ENCODE data around the gene BCAT1. TPM values are rescaled to one million over a fixed set of nuclear protein-coding genes. Genes with fewer than 3 reads are reported as not detected.

The BCAT1 gene
- total RNA-seq, 4 donors from 2014 or later: 11.4 to 39.3 (median 18.0) TPM

GRCh38 chr12:24822121-24822899 lies 126.6 kb downstream of the BCAT1 start:
- 45 to 54% methylated on average over 5 of the region's 5 CpGs for WGBS, 2 donors (ENCODE audit: low coverage in 1 of 2)
- ATAC-seq: peak; percentile 51
- no peak for TF ChIP-seq POLR2A (IDR thresholded peaks at IDR 0.05)
- no peak for TF ChIP-seq POLR2AphosphoS5 (IDR thresholded peaks at IDR 0.05)
- TF ChIP-seq EP300 (IDR thresholded peaks at IDR 0.05): no peak
- no peak for TF ChIP-seq CTCF (IDR thresholded peaks at IDR 0.05)
- Histone ChIP-seq H3K27me3 (no peaks in the 10 kb centered on the region), H3K27ac (no peak overlapping the region), H3K4me3 (no peak overlapping the region), H3K36me3 (no peaks in the 10 kb centered on the region), H3K4me1 (peaks cover 0 to 12% (median 0%) of the 10 kb centered on the region in 3 donors), H3K9me3 (no peaks in the 10 kb centered on the region)

- WGBS, 2 donors (ENCODE audit: low coverage in 1 of 2): 55 to 77% methylated on average over 3 of the region's 3 CpGs
- Histone ChIP-seq H3K9me3 (no peaks in the 10 kb centered on the region), H3K27me3 (no peaks in the 10 kb centered on the region), H3K4me1 (peaks cover 0 to 12% (median 0%) of the 10 kb centered on the region in 3 donors), H3K27ac (no peak overlapping the region), H3K4me3 (no peak overlapping the region), H3K36me3 (no peaks in the 10 kb centered on the region)
- ATAC-seq: no peak
- TF ChIP-seq POLR2AphosphoS5 (IDR thresholded peaks at IDR 0.05) (no peak), CTCF (IDR thresholded peaks at IDR 0.05) (no peak), EP300 (IDR thresholded peaks at IDR 0.05) (no peak), POLR2A (IDR thresholded peaks at IDR 0.05) (no peak)
Measured at GRCh38 chr12:24821691-24822090, 127.2 kb downstream of the BCAT1 start.

GRCh38 chr12:24820872-24821271 lies 128.0 kb downstream of the BCAT1 start:
- Histone ChIP-seq H3K36me3 (no peaks in the 10 kb centered on the region), H3K4me3 (no peak overlapping the region), H3K9me3 (no peaks in the 10 kb centered on the region), H3K27me3 (no peaks in the 10 kb centered on the region), H3K4me1 (peaks cover 0 to 12% (median 0%) of the 10 kb centered on the region in 3 donors), H3K27ac (no peak overlapping the region)
- WGBS, 2 donors (ENCODE audit: low coverage in 1 of 2): 46 to 62% methylated on average over 4 to 5 of the region's 5 CpGs
- ATAC-seq: peak; percentile 58
- TF ChIP-seq POLR2AphosphoS5 (IDR thresholded peaks at IDR 0.05) (no peak), EP300 (IDR thresholded peaks at IDR 0.05) (no peak), CTCF (IDR thresholded peaks at IDR 0.05) (no peak), POLR2A (IDR thresholded peaks at IDR 0.05) (no peak)

GRCh38 chr12:24818351-24818750 lies 130.6 kb downstream of the BCAT1 start:
- Histone ChIP-seq H3K36me3 (no peaks in the 10 kb centered on the region), H3K4me3 (no peak overlapping the region), H3K27ac (no peak overlapping the region), H3K4me1 (peaks cover 0 to 12% (median 0%) of the 10 kb centered on the region in 3 donors), H3K9me3 (no peaks in the 10 kb centered on the region), H3K27me3 (no peaks in the 10 kb centered on the region)
- TF ChIP-seq POLR2A (IDR thresholded peaks at IDR 0.05) (no peak), POLR2AphosphoS5 (IDR thresholded peaks at IDR 0.05) (no peak), EP300 (IDR thresholded peaks at IDR 0.05) (no peak), CTCF (IDR thresholded peaks at IDR 0.05) (no peak)
- ATAC-seq: no peak
- 69 to 100% methylated on average over 1 of the region's 1 CpG for WGBS, 2 donors (ENCODE audit: low coverage in 1 of 2)

- Histone ChIP-seq H3K27ac (no peak overlapping the region), H3K4me1 (no peaks in the 10 kb centered on the region), H3K36me3 (no peaks in the 10 kb centered on the region), H3K27me3 (no peaks in the 10 kb centered on the region), H3K9me3 (no peaks in the 10 kb centered on the region), H3K4me3 (no peak overlapping the region)
- TF ChIP-seq EP300 (IDR thresholded peaks at IDR 0.05) (no peak), POLR2AphosphoS5 (IDR thresholded peaks at IDR 0.05) (no peak), POLR2A (IDR thresholded peaks at IDR 0.05) (no peak), CTCF (IDR thresholded peaks at IDR 0.05) (no peak)
- WGBS, 2 donors (ENCODE audit: low coverage in 1 of 2): 67 to 78% methylated on average over 1 of the region's 1 CpG
- ATAC-seq: no peak
Measured at GRCh38 chr12:24815114-24815423, 133.8 kb downstream of the BCAT1 start.
